IMR-90 (cell line): ENCODE results near the gene EIF4G3. TPM values are rescaled to one million over a fixed set of nuclear protein-coding genes. Genes with fewer than 3 reads are reported as not detected.

Experiments
- ATAC-seq: fragments of 200-7000 bp; cut with Tn5 transposase; 2 replicates; pipeline ENCODE4 v1.9.1; 2020; ENCODE audit warnings: low read depth, mild to moderate bottlenecking, moderate library complexity
- BruUV-seq: library from RNA; stranded (reverse); fragments of 400-500 nt; replicated peaks from 2 replicates; lab custom pipeline; 2021; lab: Mats Ljungman, UMichigan
- CTCF ChIA-PET: fragments of 300-600 bp; formaldehyde crosslinking; extraction: SDS; loops from one replicate; lab custom pipeline; 2021; ENCODE audit warnings: antibody characterized with exemption; lab: Yijun Ruan, JAX
- POLR2A ChIA-PET: fragments of 300-600 bp; sonication (Branson Sonifier 250); formaldehyde crosslinking; loops from one replicate; lab custom pipeline; 2022; ENCODE audit warnings: antibody characterized with exemption; ENCODE audit not compliant: unreplicated experiment; lab: Charles Lee
- DNase-seq: peaks from one replicate; pipeline ENCODE4 v3.0.0; 2013
- H2AFZ ChIP-seq: replicated peaks from 2 replicates; pipeline ENCODE3; 2013; ENCODE audit warnings: low read length, mild to moderate bottlenecking; ENCODE audit not compliant: poor library complexity
- H2AK5ac ChIP-seq: 2 replicates; pipeline ENCODE4 v1.6.1; 2013; ENCODE audit warnings: low read depth, low read length, inconsistent platforms
- H2AK9ac ChIP-seq: replicated peaks from 2 replicates; pipeline ENCODE3; 2013; ENCODE audit warnings: mild to moderate bottlenecking, low read depth, low read length, moderate library complexity; ENCODE audit not compliant: poor library complexity
- H2BK120ac ChIP-seq: 2 replicates; pipeline ENCODE4 v1.6.1; 2013; ENCODE audit warnings: low read depth, low read length, inconsistent platforms
- H2BK15ac ChIP-seq: 3 replicates; pipeline ENCODE4 v1.6.1; 2013; ENCODE audit warnings: low read depth, low read length, inconsistent platforms
- H2BK20ac ChIP-seq: 2 replicates; pipeline ENCODE4 v1.6.1; 2013; ENCODE audit warnings: low read depth, mild to moderate bottlenecking, inconsistent platforms, low read length, moderate library complexity
- H2BK5ac ChIP-seq: 2 replicates; pipeline ENCODE4 v1.6.1; 2013; ENCODE audit warnings: mild to moderate bottlenecking, low read depth, low read length, inconsistent platforms; ENCODE audit not compliant: poor library complexity, severe bottlenecking
- H3K14ac ChIP-seq: replicated peaks from 2 replicates; pipeline ENCODE4 v1.6.1; 2013; ENCODE audit warnings: low read depth, low read length, inconsistent platforms
- H3K18ac ChIP-seq: 2 replicates; pipeline ENCODE4 v1.6.1; 2013; ENCODE audit warnings: low read depth, low read length, control low read depth
- H3K23ac ChIP-seq: 2 replicates; pipeline ENCODE4 v1.6.1; 2013; ENCODE audit warnings: low read depth, low read length, inconsistent platforms
- H3K27ac ChIP-seq: 2 replicates; pipeline ENCODE4 v1.5.1; 2013; ENCODE audit warnings: mild to moderate bottlenecking, control low read depth, low read length; ENCODE audit not compliant: insufficient read depth
- H3K27me3 ChIP-seq: 2 replicates; pipeline ENCODE4 v1.6.1; 2013; ENCODE audit warnings: low read length; ENCODE audit not compliant: control insufficient read depth, insufficient read depth
- H3K36me3 ChIP-seq: 2 replicates; pipeline ENCODE4 v1.6.1; 2013; ENCODE audit warnings: low read length, mixed read lengths; ENCODE audit not compliant: control insufficient read depth, insufficient read depth
- H3K4ac ChIP-seq: 2 replicates; pipeline ENCODE4 v1.6.1; 2013; ENCODE audit warnings: low read depth, low read length, inconsistent platforms
- H3K4me1 ChIP-seq: 2 replicates; pipeline ENCODE4 v1.6.1; 2013; ENCODE audit warnings: low read length, mixed read lengths; ENCODE audit not compliant: control insufficient read depth, insufficient read depth
- H3K4me2 ChIP-seq: 2 replicates; pipeline ENCODE4 v1.6.1; 2013; ENCODE audit warnings: low read depth, mild to moderate bottlenecking, control low read depth, low read length, moderate library complexity
- H3K4me3 ChIP-seq: 2 replicates; pipeline ENCODE4 v1.5.1; 2013; ENCODE audit warnings: low read depth, mild to moderate bottlenecking, control low read depth, low read length, moderate library complexity; ENCODE audit not compliant: insufficient read depth
- H3K56ac ChIP-seq: 2 replicates; pipeline ENCODE4 v1.6.1; 2013; ENCODE audit warnings: low read length, inconsistent platforms; ENCODE audit not compliant: insufficient read depth; ENCODE audit errors: extremely low read depth
- H3K79me1 ChIP-seq, 2 experiments: 2 replicates each; pipeline ENCODE4 v1.6.1; 2013; ENCODE audit warnings: low read length in 2 of 2, inconsistent platforms in 1 of 2, low read depth in 1 of 2
- H3K9ac ChIP-seq: 2 replicates; pipeline ENCODE4 v1.6.1; 2013; ENCODE audit warnings: low read depth, low read length, control low read depth
- H3K9me1 ChIP-seq: 2 replicates; pipeline ENCODE4 v1.6.1; 2013; ENCODE audit warnings: low read length, inconsistent platforms; ENCODE audit not compliant: insufficient read depth
- H3K9me3 ChIP-seq: 2 replicates; pipeline ENCODE4 v1.6.1; 2013; ENCODE audit warnings: low read length; ENCODE audit not compliant: control insufficient read depth, insufficient read depth
- H4K20me1 ChIP-seq: 2 replicates; pipeline ENCODE4 v1.6.1; 2013; ENCODE audit warnings: low read length, inconsistent platforms; ENCODE audit not compliant: insufficient read depth
- H4K5ac ChIP-seq: 2 replicates; pipeline ENCODE4 v1.6.1; 2013; ENCODE audit warnings: mild to moderate bottlenecking, low read depth, low read length, control low read depth
- H4K8ac ChIP-seq, 2 experiments: 2 replicates each; pipeline ENCODE4 v1.6.1; 2013; ENCODE audit warnings: low read depth in 2 of 2, low read length in 2 of 2, control low read depth in 1 of 2, inconsistent platforms in 1 of 2
- H4K91ac ChIP-seq: 2 replicates; pipeline ENCODE4 v1.6.1; 2013; ENCODE audit warnings: low read depth, low read length, inconsistent platforms; ENCODE audit not compliant: insufficient read depth
- WGBS, 2 experiments: methylation state at CpG; one replicate each; pipeline versions ENCODE4 v1.1.5 to v1.1.7; 2013; ENCODE audit warnings: missing lambda C conversion rate in 2 of 2; ENCODE audit not compliant: insufficient read length in 1 of 2; ENCODE audit errors: extremely low coverage in 2 of 2; 5-methylcytosine and 5-hydroxymethylcytosine counted together
- dilution Hi-C: fragments of 300-500 bp; cut with HindIII; formaldehyde crosslinking; loops from one replicate; pipeline ENCODE4 v1.14.3; 2018; ENCODE audit warnings: low sequenced_read_pairs; ENCODE audit not compliant: unreplicated experiment
- in situ Hi-C: fragments of 300-500 bp; cut with MboI; formaldehyde crosslinking; loops from 3 replicates; pipeline ENCODE4 v1.14.3; 2019; ENCODE audit warnings: low sequenced_read_pairs, inconsistent platforms, mixed read lengths
- intact Hi-C: fragments of 100-400 bp; cut with micrococcal nuclease; formaldehyde crosslinking; loops from 2 replicates; pipeline ENCODE4 v1.10.0; 2022
- polyA plus RNA-seq, 3 experiments: library from polyadenylated mRNA; depleted of rRNA; stranded (reverse); fragments of >200 nt; gene quantifications; 2 replicates each; pipeline ENCODE4 v1.2.3, GENCODE V29; 2012; ENCODE audit warnings: low replicate concordance in 1 of 3
- total RNA-seq: library from RNA; depleted of rRNA; stranded (reverse); fragments of >200 nt; gene quantifications from 2 replicates; pipeline ENCODE4 v1.2.3, GENCODE V29; 2012
- TF ChIP-seq, protein P1 (sequence below): fragments of 150-350 bp; IDR thresholded peaks from 2 replicates; pipeline ENCODE4 v1.6.1; 2016; ENCODE audit warnings: low read depth, mild to moderate bottlenecking, low read length, moderate library complexity, borderline replicate concordance

The EIF4G3 gene
- total and polyA plus RNA-seq, 2 of the 4 experiments (the other 2 are of a cell fraction): 25.8 to 49.2 TPM

DNA sequence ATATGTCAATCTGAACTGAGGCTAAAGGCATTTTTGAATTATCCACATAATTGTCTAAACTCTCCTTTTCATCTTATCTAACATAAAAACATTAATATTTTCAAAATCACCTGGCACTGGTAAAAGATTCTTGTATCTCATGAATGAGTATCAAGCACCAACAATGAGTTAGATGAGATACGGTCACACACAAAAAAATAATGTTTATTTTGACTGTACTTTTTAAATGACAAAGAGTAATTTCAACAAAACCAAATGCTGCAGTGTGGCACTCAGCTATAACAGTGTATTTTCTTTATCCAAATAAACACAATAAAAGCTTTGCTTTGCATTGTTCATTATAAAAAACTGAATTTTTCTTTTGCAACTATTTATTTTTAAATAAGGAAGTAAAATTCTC is 59.5 kb downstream of the EIF4G3 start:
- H3K14ac ChIP-seq: no peak overlapping the region
- H4K5ac ChIP-seq: no peak overlapping the region
- no peak for DNase-seq
- H3K4me3 ChIP-seq: no peak overlapping the region
- no peak overlapping the region for H3K4me2 ChIP-seq
- H3K4me1 ChIP-seq: peaks cover 2% of the 10 kb centered on the region
- no peak overlapping the region for H3K18ac ChIP-seq
- H3K4ac ChIP-seq: no peak overlapping the region
- H2BK15ac ChIP-seq: no peak overlapping the region
- no peak overlapping the region for H3K23ac ChIP-seq
- BruUV-seq: no TSS peak
- CTCF ChIA-PET: interaction anchor here (2.1 kb wide), 1 partner anchor 78 kb away, joined by 18 read pairs; no protein-coding TSS in a partner anchor
- H3K9me1 ChIP-seq: peaks cover 4% of the 10 kb centered on the region; the same call in 1 of the 2 replicates
- no peak overlapping the region for H3K56ac ChIP-seq
- no peak overlapping the region for H3K27ac ChIP-seq
- no peak overlapping the region for H2AK5ac ChIP-seq
- H4K8ac ChIP-seq: no peak overlapping the region
- H4K91ac ChIP-seq: no peak overlapping the region
- no peaks in the 10 kb centered on the region for H3K9me3 ChIP-seq
- H2BK20ac ChIP-seq: no peak overlapping the region
- H2AFZ ChIP-seq: no peak overlapping the region
- H2BK5ac ChIP-seq: no peak overlapping the region
- WGBS, 2 experiments: no CpG with 5 or more reads among the region's 1 CpG
- no peak overlapping the region for H2AK9ac ChIP-seq
- POLR2A ChIA-PET: no interaction called here
- in situ Hi-C loops: no loop called here
- no peak for ATAC-seq
- H3K79me1 ChIP-seq: peaks cover 19 to 53% of the 10 kb centered on the region in 2 experiments
- H2BK120ac ChIP-seq: no peak overlapping the region
- dilution Hi-C loops: no loop called here
- intact Hi-C loops: no loop called here
- H3K36me3 ChIP-seq: no peaks in the 10 kb centered on the region; the same call in none of the 2 replicates
- H4K20me1 ChIP-seq: peaks cover 9% of the 10 kb centered on the region; the same call in 1 of the 2 replicates
- H3K9ac ChIP-seq: no peak overlapping the region
- H3K27me3 ChIP-seq: no peaks in the 10 kb centered on the region
- TF ChIP-seq, protein P1, sequence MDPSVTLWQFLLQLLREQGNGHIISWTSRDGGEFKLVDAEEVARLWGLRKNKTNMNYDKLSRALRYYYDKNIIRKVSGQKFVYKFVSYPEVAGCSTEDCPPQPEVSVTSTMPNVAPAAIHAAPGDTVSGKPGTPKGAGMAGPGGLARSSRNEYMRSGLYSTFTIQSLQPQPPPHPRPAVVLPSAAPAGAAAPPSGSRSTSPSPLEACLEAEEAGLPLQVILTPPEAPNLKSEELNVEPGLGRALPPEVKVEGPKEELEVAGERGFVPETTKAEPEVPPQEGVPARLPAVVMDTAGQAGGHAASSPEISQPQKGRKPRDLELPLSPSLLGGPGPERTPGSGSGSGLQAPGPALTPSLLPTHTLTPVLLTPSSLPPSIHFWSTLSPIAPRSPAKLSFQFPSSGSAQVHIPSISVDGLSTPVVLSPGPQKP: no peak
